ENCODE data around the gene GP1BA. TPM values are rescaled to one million over a fixed set of nuclear protein-coding genes. Genes with fewer than 3 reads are reported as not detected.
A peak's percentile ranks its signal among the peaks of the same experiment; 100 is the strongest.

GP1BA gene
- total and polyA plus RNA-seq, 3 experiments from 2014 or later = not detected

DNA sequence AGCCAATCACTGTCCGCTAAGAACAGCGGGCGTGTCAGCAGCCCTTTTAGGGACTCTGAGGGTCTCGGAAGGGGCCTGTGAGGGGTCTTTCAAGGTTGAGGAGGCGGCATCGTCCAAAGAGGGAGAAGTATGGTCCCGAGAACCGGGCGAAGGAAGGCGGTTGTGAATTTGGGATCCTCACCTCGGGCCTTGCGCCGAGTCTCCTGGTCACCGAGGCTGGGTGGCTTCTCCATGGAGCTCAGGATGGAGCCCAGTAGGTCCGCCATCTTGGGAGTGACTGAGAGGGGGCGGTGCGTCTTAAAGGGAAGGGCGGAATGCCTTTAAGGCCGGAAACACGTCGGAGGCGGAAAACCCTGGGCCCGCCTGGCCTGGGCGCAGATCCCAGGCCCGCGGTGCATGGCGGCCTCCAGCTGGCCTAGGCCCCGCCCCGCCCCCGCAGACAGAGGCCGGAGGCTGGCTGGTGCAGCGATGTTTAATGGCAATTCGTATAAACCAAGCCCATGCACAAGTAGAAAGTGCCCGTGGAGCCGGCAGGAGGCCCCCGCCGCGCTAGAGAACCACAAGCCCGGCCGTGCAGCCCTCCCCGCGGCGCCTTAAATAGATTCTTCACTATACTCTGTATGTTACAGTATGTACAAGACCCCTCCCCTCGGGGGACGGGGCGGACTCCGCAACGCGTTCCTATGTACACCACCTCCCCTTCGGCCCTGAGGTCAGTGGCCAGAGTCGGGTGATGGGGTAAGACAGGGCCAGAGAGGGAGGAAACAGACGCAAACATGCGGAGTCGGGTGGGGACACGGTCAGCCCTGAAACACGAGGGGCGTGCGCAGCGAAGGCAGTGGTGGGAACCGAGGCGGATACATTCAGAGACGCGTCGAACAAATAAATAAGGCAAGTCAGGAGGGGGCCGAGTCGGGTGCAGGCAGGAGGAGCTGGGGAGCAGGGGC lies 35.7 kb downstream of the GP1BA start, which contains the start of gene SPAG7:
SPAG7 (minus strand) TSS at position 279 of the 947 bp plus-strand sequence; CDS start at position 266, 13 bp downstream.
- no peaks in the 10 kb centered on the region for H3K9me3 ChIP-seq (ENCODE audit: low read length)
- ChIA-PET CTCF (interaction anchor here (1.0 to 5.1 kb wide), 24 partner anchors 12 to 264 kb away, joined by 3 to 34 read pairs (median 6); partner anchors contain the start of genes C17orf107, CAMTA2, CHRNE and ENO3), POLR2A (interaction anchor here (0.7 to 5.2 kb wide), 17 partner anchors 10 to 824 kb away, joined by 3 to 187 read pairs (median 6); partner anchors contain the start of genes C17orf107, CAMTA2, CYB5D2 and ENO3)
- H3K9me3 Mint-ChIP-seq = no peaks in the 10 kb centered on the region
- no peaks in the 10 kb centered on the region for H3K27me3 ChIP-seq (ENCODE audit: insufficient read depth, low read length, poor library complexity, severe bottlenecking)
- H3K27me3 Mint-ChIP-seq = no peaks in the 10 kb centered on the region
- peaks cover 16 to 20% (median 20%) of the 10 kb centered on the region in 3 donors for H3K4me1 Mint-ChIP-seq
- H3K4me1 ChIP-seq (ENCODE audit: insufficient read depth, low read length) = peaks cover 20% of the 10 kb centered on the region
- H3K4me3 ChIP-seq (ENCODE audit: low read length) = peak within 1 kb of the TSS; percentile 100
- H3K27ac Mint-ChIP-seq = peak within 1 kb of the TSS in 4 of 8 donors; percentile 8 to 93 (median 82)
- H3K4me3 Mint-ChIP-seq = no peak within 1 kb of the TSS
- H3K36me3 ChIP-seq (ENCODE audit: insufficient read depth, low read length) = peaks cover 7% of the 10 kb centered on the region
- peak within 1 kb of the TSS; percentile 76 for H3K27ac ChIP-seq (ENCODE audit: low read depth, low read length)
- peaks cover 0 to 42% (median 3%) of the 10 kb centered on the region in 3 donors for H3K36me3 Mint-ChIP-seq
- peak; percentile 89 to 98 (median 95) for DNase-seq

- H3K36me3 ChIP-seq (ENCODE audit: insufficient read depth, low read length) = peaks cover 12% of the 10 kb centered on the region
- no peak overlapping the region for H3K4me3 Mint-ChIP-seq
- DNase-seq = no peak
- H3K4me3 ChIP-seq (ENCODE audit: low read length) = peak overlapping the region; percentile 100
- H3K27me3 Mint-ChIP-seq = no peaks in the 10 kb centered on the region
- H3K27me3 ChIP-seq (ENCODE audit: insufficient read depth, low read length, poor library complexity, severe bottlenecking) = no peaks in the 10 kb centered on the region
- peak overlapping the region; percentile 59 for H3K27ac ChIP-seq (ENCODE audit: low read depth, low read length)
- CTCF ChIA-PET = interaction anchor here (0.6 to 5.1 kb wide), 13 partner anchors 12 to 401 kb away, joined by 3 to 34 read pairs (median 9); partner anchors contain the start of genes CAMTA2, ENO3, PFN1 and RNF167
- no peaks in the 10 kb centered on the region for H3K9me3 Mint-ChIP-seq
- no peaks in the 10 kb centered on the region for H3K9me3 ChIP-seq (ENCODE audit: low read length)
- H3K4me1 Mint-ChIP-seq = peaks cover 16 to 20% (median 17%) of the 10 kb centered on the region in 3 donors
- H3K27ac Mint-ChIP-seq = peak overlapping the region in 4 of 8 donors; percentile 78 to 93 (median 82)
- peaks cover 20% of the 10 kb centered on the region for H3K4me1 ChIP-seq (ENCODE audit: insufficient read depth, low read length)
- POLR2A ChIA-PET = interaction anchor here (0.7 to 5.2 kb wide), 7 partner anchors 18 to 69 kb away, joined by 3 to 187 read pairs (median 18); partner anchors contain the start of genes C17orf107, ENO3, GP1BA and INCA1
- H3K36me3 Mint-ChIP-seq = peaks cover 0 to 48% (median 3%) of the 10 kb centered on the region in 3 donors
These were observed 36.5 kb downstream of the GP1BA start for GRCh38 chr17:4968486-4969046.

- ChIA-PET CTCF (interaction anchor here (0.6 to 5.1 kb wide), 7 partner anchors 19 to 402 kb away, joined by 3 to 34 read pairs (median 9); partner anchors contain the start of genes CAMTA2, CHRNE, ENO3 and PFN1), POLR2A (interaction anchor here (0.7 to 5.2 kb wide), 5 partner anchors 18 to 37 kb away, joined by 3 to 187 read pairs (median 3); partner anchors contain the start of genes ENO3, GP1BA, INCA1 and KIF1C)
- peak overlapping the region; percentile 59 for H3K27ac ChIP-seq (ENCODE audit: low read depth, low read length)
- H3K27me3 ChIP-seq (ENCODE audit: insufficient read depth, low read length, poor library complexity, severe bottlenecking) = no peaks in the 10 kb centered on the region
- Mint-ChIP-seq H3K27me3 (no peaks in the 10 kb centered on the region), H3K4me1 (peaks cover 16 to 20% (median 17%) of the 10 kb centered on the region in 3 donors), H3K27ac (peak overlapping the region in 4 of 8 donors; percentile 78 to 93 (median 82)), H3K36me3 (peaks cover 0 to 52% (median 6%) of the 10 kb centered on the region in 3 donors), H3K9me3 (no peaks in the 10 kb centered on the region), H3K4me3 (no peak overlapping the region)
- no peak for DNase-seq
- H3K9me3 ChIP-seq (ENCODE audit: low read length) = no peaks in the 10 kb centered on the region
- H3K4me3 ChIP-seq (ENCODE audit: low read length) = no peak overlapping the region
- peaks cover 18% of the 10 kb centered on the region for H3K36me3 ChIP-seq (ENCODE audit: insufficient read depth, low read length)
- peaks cover 20% of the 10 kb centered on the region for H3K4me1 ChIP-seq (ENCODE audit: insufficient read depth, low read length)
These were observed 37.0 kb downstream of the GP1BA start for GRCh38 chr17:4969047-4969550.

DNA sequence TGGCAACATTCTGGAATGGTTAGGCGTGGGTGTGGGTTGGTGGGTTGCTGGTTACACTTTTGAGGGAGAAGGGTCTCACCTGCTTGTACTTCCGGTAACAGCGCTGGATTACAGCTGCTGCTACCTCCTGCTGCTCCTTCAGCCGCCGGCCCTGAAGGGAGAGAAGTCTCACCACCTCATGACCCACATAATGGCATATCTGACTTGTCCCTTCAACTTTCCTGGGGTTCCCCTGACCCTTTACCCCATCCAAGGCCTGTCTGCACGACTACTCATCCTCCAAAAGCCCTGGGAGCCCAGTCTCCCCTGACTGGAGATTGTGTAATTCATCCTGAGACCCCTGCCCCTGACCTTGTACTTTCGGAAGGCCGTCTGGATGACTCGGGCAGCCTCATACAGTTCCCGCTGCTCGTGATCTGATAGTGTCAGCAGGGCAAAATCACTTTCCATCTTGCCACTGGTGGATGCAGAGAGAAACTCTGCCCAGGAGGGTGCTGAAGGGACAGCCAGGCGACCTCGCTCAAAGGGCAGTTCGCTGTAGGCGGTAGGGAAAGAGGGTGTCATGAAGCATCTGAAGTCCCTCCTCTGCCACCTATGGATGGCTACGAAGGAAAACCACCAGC lies 37.6 kb downstream of the GP1BA start:
- peak overlapping the region; percentile 0 for H3K27ac ChIP-seq (ENCODE audit: low read depth, low read length)
- H3K9me3 ChIP-seq (ENCODE audit: low read length) = no peaks in the 10 kb centered on the region
- no peaks in the 10 kb centered on the region for H3K9me3 Mint-ChIP-seq
- POLR2A ChIA-PET = interaction anchor here (3.4 to 5.2 kb wide), 2 partner anchors 19 to 28 kb away, joined by 18 to 187 read pairs; partner anchors contain the start of genes ENO3, INCA1, KIF1C and PFN1
- CTCF ChIA-PET = interaction anchor here (0.6 to 5.1 kb wide), 8 partner anchors 11 to 403 kb away, joined by 3 to 34 read pairs (median 10); partner anchors contain the start of genes CAMTA2, CHRNE, ENO3 and PFN1
- H3K4me1 ChIP-seq (ENCODE audit: insufficient read depth, low read length) = peaks cover 20% of the 10 kb centered on the region
- H3K27me3 Mint-ChIP-seq = no peaks in the 10 kb centered on the region
- H3K36me3 Mint-ChIP-seq = peaks cover 0 to 57% (median 6%) of the 10 kb centered on the region in 3 donors
- H3K4me3 Mint-ChIP-seq = no peak overlapping the region
- H3K27me3 ChIP-seq (ENCODE audit: insufficient read depth, low read length, poor library complexity, severe bottlenecking) = no peaks in the 10 kb centered on the region
- H3K36me3 ChIP-seq (ENCODE audit: insufficient read depth, low read length) = peaks cover 19% of the 10 kb centered on the region
- H3K4me3 ChIP-seq (ENCODE audit: low read length) = no peak overlapping the region
- DNase-seq = no peak
- peak overlapping the region in 4 of 8 donors; percentile 30 to 93 (median 78) for H3K27ac Mint-ChIP-seq
- H3K4me1 Mint-ChIP-seq = peaks cover 16 to 20% (median 17%) of the 10 kb centered on the region in 3 donors

DNA sequence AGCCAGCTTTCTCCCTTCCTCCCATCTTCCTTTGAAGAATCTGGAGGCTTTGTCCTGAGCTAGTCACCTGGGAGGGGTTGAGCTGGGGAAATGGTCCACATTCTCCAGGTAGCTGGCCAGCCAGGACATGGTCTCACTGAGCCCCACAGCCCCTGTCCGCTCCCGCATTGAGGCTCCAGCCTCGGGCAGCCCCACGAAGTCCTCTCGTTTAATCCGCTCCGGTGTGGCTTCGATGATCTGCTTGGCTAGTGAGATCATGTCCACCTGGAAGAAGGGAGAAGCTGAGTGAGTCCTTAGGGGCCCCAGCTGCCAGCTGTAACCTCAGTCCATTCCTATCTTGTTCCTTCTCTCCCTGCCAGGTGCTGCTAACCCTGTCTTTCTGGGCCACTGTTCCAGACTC lies 38.2 kb downstream of the GP1BA start:
- H3K36me3 ChIP-seq (ENCODE audit: insufficient read depth, low read length) = peaks cover 19% of the 10 kb centered on the region
- Mint-ChIP-seq H3K4me1 (peaks cover 14 to 18% (median 17%) of the 10 kb centered on the region in 3 donors), H3K36me3 (peaks cover 0 to 62% (median 10%) of the 10 kb centered on the region in 3 donors), H3K9me3 (no peaks in the 10 kb centered on the region), H3K4me3 (peak overlapping the region in 3 of 7 donors; percentile 48 to 63 (median 48)), H3K27me3 (no peaks in the 10 kb centered on the region), H3K27ac (peak overlapping the region in 6 of 8 donors; percentile 22 to 94 (median 76))
- DNase-seq = no peak
- H3K4me3 ChIP-seq (ENCODE audit: low read length) = no peak overlapping the region
- POLR2A ChIA-PET = no interaction called here
- H3K9me3 ChIP-seq (ENCODE audit: low read length) = no peaks in the 10 kb centered on the region
- CTCF ChIA-PET = interaction anchor here (0.8 to 5.1 kb wide), 8 partner anchors 10 to 260 kb away, joined by 3 to 34 read pairs (median 4); partner anchors contain the start of genes ARRB2, CHRNE, RNF167 and SLC25A11
- H3K27me3 ChIP-seq (ENCODE audit: insufficient read depth, low read length, poor library complexity, severe bottlenecking) = no peaks in the 10 kb centered on the region
- peaks cover 20% of the 10 kb centered on the region for H3K4me1 ChIP-seq (ENCODE audit: insufficient read depth, low read length)
- H3K27ac ChIP-seq (ENCODE audit: low read depth, low read length) = no peak overlapping the region

GRCh38 chr17:4971826-4972225 lies 39.7 kb downstream of the GP1BA start:
- POLR2A ChIA-PET = interaction anchor here (0.7 kb wide), 1 partner anchor 21 kb away, joined by 3 read pairs; the partner anchor contains the start of gene ENO3
- no peaks in the 10 kb centered on the region for H3K27me3 ChIP-seq (ENCODE audit: insufficient read depth, low read length, poor library complexity, severe bottlenecking)
- peaks cover 21% of the 10 kb centered on the region for H3K36me3 ChIP-seq (ENCODE audit: insufficient read depth, low read length)
- H3K27ac ChIP-seq (ENCODE audit: low read depth, low read length) = no peak overlapping the region
- DNase-seq = no peak
- Mint-ChIP-seq H3K27me3 (no peaks in the 10 kb centered on the region), H3K4me1 (peaks cover 4 to 10% (median 8%) of the 10 kb centered on the region in 3 donors), H3K9me3 (no peaks in the 10 kb centered on the region), H3K4me3 (no peak overlapping the region), H3K36me3 (peaks cover 0 to 65% (median 11%) of the 10 kb centered on the region in 3 donors), H3K27ac (peak overlapping the region in 3 of 8 donors; percentile 18 to 71 (median 57))
- no peak overlapping the region for H3K4me3 ChIP-seq (ENCODE audit: low read length)
- H3K9me3 ChIP-seq (ENCODE audit: low read length) = no peaks in the 10 kb centered on the region
- H3K4me1 ChIP-seq (ENCODE audit: insufficient read depth, low read length) = peaks cover 12% of the 10 kb centered on the region
- CTCF ChIA-PET = interaction anchor here (1.3 to 1.9 kb wide), 3 partner anchors 9 to 91 kb away, joined by 3 to 13 read pairs (median 4); no protein-coding TSS in a partner anchor

All from CD8-positive, alpha-beta memory T cell (primary cell).